Measurements from ENCODE around the gene ICOS. TPM values are rescaled to one million over a fixed set of nuclear protein-coding genes. Genes with fewer than 3 reads are reported as not detected.

The ICOS gene
- total and polyA plus RNA-seq, 12 donors = 0.07 to 0.51 (median 0.21) TPM; not detected in 6

DNA sequence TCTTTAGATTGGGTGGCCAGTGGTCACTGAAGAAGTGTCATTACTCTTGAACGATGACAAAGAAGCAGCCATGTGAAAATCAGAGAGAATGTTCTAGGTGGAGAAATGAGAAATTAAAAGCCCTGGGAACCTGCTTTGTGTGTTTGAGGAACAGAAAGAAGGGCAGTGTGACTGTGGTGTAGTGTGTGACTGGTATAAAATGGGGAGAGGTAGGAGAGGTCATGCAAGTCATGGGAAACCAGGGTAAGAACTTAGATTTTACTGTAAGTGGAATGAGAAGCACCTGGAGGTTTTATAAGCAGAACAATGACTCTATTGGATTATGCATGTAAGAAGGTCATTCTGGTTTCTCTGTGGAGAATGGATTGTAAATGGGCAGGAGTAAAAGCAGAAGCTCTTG is 12.2 kb downstream of the ICOS start:
- WGBS, 4 donors = 74 to 81% (median 77%) methylated on average over 1 of the region's 1 CpG
- Histone ChIP-seq H3K9me3 (replicated peaks in 1 of 3) (no peaks in the 10 kb centered on the region), H3K4me1 (replicated peaks in 1 of 2) (no peaks in the 10 kb centered on the region), H3K27ac (no peak overlapping the region), H3K4me3 (no peak overlapping the region), H3K27me3 (no peaks in the 10 kb centered on the region), H3K36me3 (replicated peaks in 1 of 2) (no peaks in the 10 kb centered on the region)
- TF ChIP-seq, protein P1, sequence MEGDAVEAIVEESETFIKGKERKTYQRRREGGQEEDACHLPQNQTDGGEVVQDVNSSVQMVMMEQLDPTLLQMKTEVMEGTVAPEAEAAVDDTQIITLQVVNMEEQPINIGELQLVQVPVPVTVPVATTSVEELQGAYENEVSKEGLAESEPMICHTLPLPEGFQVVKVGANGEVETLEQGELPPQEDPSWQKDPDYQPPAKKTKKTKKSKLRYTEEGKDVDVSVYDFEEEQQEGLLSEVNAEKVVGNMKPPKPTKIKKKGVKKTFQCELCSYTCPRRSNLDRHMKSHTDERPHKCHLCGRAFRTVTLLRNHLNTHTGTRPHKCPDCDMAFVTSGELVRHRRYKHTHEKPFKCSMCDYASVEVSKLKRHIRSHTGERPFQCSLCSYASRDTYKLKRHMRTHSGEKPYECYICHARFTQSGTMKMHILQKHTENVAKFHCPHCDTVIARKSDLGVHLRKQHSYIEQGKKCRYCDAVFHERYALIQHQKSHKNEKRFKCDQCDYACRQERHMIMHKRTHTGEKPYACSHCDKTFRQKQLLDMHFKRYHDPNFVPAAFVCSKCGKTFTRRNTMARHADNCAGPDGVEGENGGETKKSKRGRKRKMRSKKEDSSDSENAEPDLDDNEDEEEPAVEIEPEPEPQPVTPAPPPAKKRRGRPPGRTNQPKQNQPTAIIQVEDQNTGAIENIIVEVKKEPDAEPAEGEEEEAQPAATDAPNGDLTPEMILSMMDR (IDR thresholded peaks at IDR 0.05) = no peak
- TF ChIP-seq POLR2A (IDR thresholded peaks at IDR 0.05) = no peak
- intact Hi-C loops (cut with DNase I) = no loop called here
- no peak for DNase-seq

DNA sequence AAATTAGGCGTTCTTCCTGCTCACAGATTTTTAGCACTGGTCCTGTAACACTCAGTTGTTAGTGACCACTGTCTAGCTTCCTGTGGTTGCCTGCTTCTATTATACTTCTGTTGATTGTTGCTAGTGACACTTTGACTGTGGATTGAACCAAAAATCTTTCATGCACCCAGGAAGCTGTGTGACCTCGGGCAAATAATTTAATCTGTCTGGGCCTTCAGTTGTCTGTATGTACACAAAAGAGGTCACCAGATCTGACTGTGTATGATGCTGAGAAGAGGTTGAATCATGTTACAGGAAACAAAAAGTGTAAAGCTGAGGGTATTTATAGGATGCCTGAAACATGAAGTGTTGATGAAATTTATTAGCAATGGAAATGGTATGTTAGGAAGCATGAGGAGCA is 12.7 kb downstream of the ICOS start:
- Histone ChIP-seq H3K36me3 (replicated peaks in 1 of 2) (no peaks in the 10 kb centered on the region), H3K4me3 (no peak overlapping the region), H3K4me1 (replicated peaks in 1 of 2) (no peaks in the 10 kb centered on the region), H3K27me3 (no peaks in the 10 kb centered on the region), H3K9me3 (replicated peaks in 1 of 3) (no peaks in the 10 kb centered on the region), H3K27ac (no peak overlapping the region)
- no peak for DNase-seq
- intact Hi-C loops (cut with DNase I) = no loop called here
- WGBS, 4 donors = 62 to 79% (median 70%) methylated on average over 2 of the region's 2 CpGs
- TF ChIP-seq, protein P1 (IDR thresholded peaks at IDR 0.05) = no peak
- TF ChIP-seq POLR2A (IDR thresholded peaks at IDR 0.05) = no peak

GRCh38 chr2:203951366-203951902 is 14.9 kb downstream of the ICOS start:
- WGBS, 4 donors = 61 to 74% (median 64%) methylated on average over 10 of the region's 10 CpGs
- DNase-seq = no peak
- intact Hi-C loops (cut with DNase I) = no loop called here

GRCh38 chr2:203959265-203959664 is 22.7 kb downstream of the ICOS start:
- intact Hi-C loops (cut with DNase I) = no loop called here
- 77 to 84% (median 81%) methylated on average over 4 of the region's 4 CpGs for WGBS, 4 donors
- Histone ChIP-seq H3K4me1 (replicated peaks in 1 of 2) (no peaks in the 10 kb centered on the region), H3K36me3 (replicated peaks in 1 of 2) (no peaks in the 10 kb centered on the region), H3K4me3 (no peak overlapping the region), H3K27ac (no peak overlapping the region), H3K9me3 (replicated peaks in 1 of 3) (no peaks in the 10 kb centered on the region), H3K27me3 (no peaks in the 10 kb centered on the region)
- TF ChIP-seq, protein P1 (IDR thresholded peaks at IDR 0.05) = no peak
- no peak for TF ChIP-seq POLR2A (IDR thresholded peaks at IDR 0.05)
- DNase-seq = no peak

More at GRCh38 chr2:203951366-203951902, 14.9 kb downstream of the ICOS start:
- H3K36me3 ChIP-seq (replicated peaks in 1 of 2) = no peaks in the 10 kb centered on the region
- no peaks in the 10 kb centered on the region for H3K27me3 ChIP-seq
- H3K27ac ChIP-seq = no peak overlapping the region
- H3K4me3 ChIP-seq = no peak overlapping the region
- H3K9me3 ChIP-seq (replicated peaks in 1 of 3) = no peaks in the 10 kb centered on the region
- TF ChIP-seq POLR2A (IDR thresholded peaks at IDR 0.05) = no peak
- TF ChIP-seq, protein P1 (IDR thresholded peaks at IDR 0.05) = no peak
- H3K4me1 ChIP-seq (replicated peaks in 1 of 2) = no peaks in the 10 kb centered on the region
